SK-MEL-5 (cell line): Measurements from ENCODE around the gene LYRM9. TPM values are rescaled to one million over a fixed set of nuclear protein-coding genes. Genes with fewer than 3 reads are reported as not detected.
"Not testable (repeated sequence)": the region's sequence is repeated elsewhere in the genome, so short reads cannot be mapped to it uniquely, and the experiment has no call there.

Source experiments
- DNase-seq: peaks from one replicate; pipeline ENCODE4 v3.0.0-alpha.2; 2016; ENCODE audit warnings: low read depth, low spot score
- in situ Hi-C: cut with HindIII; loops from 2 replicates; pipeline ENCODE4 v1.10.0; 2016; ENCODE audit warnings: low sequenced_read_pairs, high pct_unique_total_duplicates, low pct_unique_long_range_greater_than_20kb
- total RNA-seq: library from RNA; depleted of rRNA; stranded (reverse); fragments of >200 nt; shearing (Covaris generic); gene quantifications from 2 replicates; pipeline ENCODE4 v1.2.3, GENCODE V29; 2014; rRNA removed

Gene LYRM9
- total RNA-seq, 1 experiment from 2014 or later = 8.6 TPM

GRCh38 chr17:27829143-27829711, 63.9 kb downstream of the LYRM9 start:
- in situ Hi-C loops, DNase-seq: not testable (repeated sequence)

Other genes starting within 250 kb of the LYRM9 start
- gene NOS2, start 92.8 kb downstream of the LYRM9 start, total RNA-seq = 0.18 and 0.32 TPM in 2 replicates
- 42.4 and 43.2 TPM in 2 replicates for gene NLK, start 149.3 kb upstream of the LYRM9 start, total RNA-seq